SH-SY5Y (cell line): ENCODE measurements around the gene ATP9B.

Experiments used
- GATA2 ChIP-seq: IDR thresholded peaks from 2 replicates; pipeline ENCODE4 v1.6.1; 2011; ENCODE audit warnings: mild to moderate bottlenecking, low read depth, low read length
- GATA3 ChIP-seq: IDR thresholded peaks from 2 replicates; pipeline ENCODE4 v1.6.1; 2011; ENCODE audit warnings: low read depth, mild to moderate bottlenecking, low read length, moderate library complexity

- TF ChIP-seq GATA2 (no peak), GATA3 (no peak)
These were observed 343.8 kb downstream of the ATP9B start for GRCh38 chr18:79413025-79413424.
